NCI-H1436 (cell line): ENCODE results near the gene TTYH1.

Source experiments
- DNase-seq: peaks from one replicate; lab custom pipeline; 2025; lab: John Stamatoyannopoulos, UW

TTYH1 gene

GRCh38 chr19:54424201-54424600 is 8.9 kb downstream of the TTYH1 start:
- DNase-seq: no peak

DNA sequence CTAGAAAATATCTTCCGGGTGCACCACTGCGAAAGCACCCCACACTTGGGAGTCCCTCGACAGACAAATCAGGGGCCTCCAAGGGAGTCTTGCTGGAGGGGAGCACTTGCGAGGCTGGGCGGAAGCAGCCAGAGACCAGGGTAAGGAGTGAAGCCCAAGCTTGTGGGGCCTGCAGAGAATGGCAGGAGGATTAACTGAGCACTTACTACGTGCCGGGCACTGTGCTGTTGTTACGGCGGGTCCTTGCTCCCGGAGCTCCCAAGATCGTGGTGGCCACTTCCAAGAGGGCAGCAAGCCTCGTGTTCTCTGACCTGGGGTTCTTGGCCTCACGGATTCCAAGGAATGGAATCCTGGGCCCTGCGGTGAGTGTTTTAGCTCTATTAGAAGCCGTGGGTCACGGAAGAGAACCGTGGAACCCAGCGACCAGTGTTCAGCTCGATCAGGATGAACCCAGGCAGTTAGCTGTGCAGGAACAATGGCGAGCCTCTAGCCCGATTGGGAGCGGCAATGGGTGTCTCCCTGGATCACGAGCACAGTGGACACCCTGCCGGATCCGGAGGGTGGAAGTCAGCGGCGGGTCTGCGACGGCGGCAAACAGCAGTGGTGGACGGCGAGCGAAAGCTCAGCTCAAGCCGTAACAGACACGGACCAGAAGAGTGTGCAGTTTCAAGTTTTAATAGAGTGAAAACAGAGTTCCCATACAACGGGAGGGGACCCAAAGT is 9.6 kb downstream of the TTYH1 start:
- DNase-seq: no peak

DNA sequence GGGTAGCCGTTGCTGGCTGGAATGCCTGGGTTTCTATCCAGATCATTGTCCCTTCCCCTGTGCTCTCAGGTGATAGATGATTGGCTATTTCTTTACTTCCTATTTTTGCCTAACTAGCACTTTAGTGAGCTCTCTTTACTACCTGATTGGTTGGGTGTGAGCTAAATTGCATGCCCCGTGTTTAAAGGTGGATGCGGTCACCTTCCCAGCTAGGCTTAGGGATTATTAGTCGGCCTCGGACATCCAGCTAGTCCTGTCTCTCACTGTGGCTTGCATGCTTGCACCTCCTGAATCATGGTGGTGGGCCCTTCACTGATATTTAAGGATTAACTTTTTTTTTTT is 10.1 kb downstream of the TTYH1 start:
- DNase-seq: no peak

GRCh38 chr19:54426291-54426931 is 11.1 kb downstream of the TTYH1 start:
- no peak for DNase-seq

GRCh38 chr19:54427586-54427985 is 12.3 kb downstream of the TTYH1 start:
- no peak for DNase-seq

- no peak for DNase-seq
Observed at GRCh38 chr19:54428323-54429175, 13.3 kb downstream of the TTYH1 start.

- no peak for DNase-seq
Observed at GRCh38 chr19:54429176-54429495, 13.9 kb downstream of the TTYH1 start.

DNA sequence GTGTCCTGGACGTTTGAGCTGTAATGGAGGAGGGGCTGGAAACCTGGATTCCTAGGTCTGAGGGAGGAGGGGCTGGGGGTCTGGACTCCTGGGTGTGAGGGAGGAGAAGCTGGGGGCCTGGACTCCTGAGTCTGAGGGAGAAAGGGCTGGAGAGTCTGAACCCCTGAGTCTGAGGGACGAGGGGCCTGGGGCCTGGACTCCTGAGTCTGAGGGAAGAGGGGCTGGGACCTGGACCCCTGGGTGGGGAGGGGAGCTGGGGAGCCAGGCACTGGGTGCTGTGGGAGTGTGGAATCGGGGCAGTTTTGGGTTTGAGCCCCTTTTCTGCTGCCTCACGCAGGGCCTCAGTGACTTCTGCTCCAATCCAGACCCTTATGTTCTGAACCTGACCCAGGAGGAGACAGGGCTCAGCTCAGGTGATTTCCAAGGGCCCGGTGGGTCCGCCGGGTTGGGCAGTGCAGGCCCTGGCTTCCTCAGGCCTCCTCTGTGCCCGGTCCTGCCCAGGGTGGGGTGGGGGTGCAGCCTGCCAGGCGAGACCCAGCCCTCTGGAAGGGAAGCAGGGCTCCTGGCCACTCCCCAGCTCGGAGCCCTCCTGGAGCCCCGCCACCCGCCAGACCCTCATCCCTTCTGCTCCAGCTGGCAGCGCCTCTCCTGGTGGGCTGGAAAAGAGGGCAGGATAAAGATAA is 14.4 kb downstream of the TTYH1 start:
- no peak for DNase-seq

DNA sequence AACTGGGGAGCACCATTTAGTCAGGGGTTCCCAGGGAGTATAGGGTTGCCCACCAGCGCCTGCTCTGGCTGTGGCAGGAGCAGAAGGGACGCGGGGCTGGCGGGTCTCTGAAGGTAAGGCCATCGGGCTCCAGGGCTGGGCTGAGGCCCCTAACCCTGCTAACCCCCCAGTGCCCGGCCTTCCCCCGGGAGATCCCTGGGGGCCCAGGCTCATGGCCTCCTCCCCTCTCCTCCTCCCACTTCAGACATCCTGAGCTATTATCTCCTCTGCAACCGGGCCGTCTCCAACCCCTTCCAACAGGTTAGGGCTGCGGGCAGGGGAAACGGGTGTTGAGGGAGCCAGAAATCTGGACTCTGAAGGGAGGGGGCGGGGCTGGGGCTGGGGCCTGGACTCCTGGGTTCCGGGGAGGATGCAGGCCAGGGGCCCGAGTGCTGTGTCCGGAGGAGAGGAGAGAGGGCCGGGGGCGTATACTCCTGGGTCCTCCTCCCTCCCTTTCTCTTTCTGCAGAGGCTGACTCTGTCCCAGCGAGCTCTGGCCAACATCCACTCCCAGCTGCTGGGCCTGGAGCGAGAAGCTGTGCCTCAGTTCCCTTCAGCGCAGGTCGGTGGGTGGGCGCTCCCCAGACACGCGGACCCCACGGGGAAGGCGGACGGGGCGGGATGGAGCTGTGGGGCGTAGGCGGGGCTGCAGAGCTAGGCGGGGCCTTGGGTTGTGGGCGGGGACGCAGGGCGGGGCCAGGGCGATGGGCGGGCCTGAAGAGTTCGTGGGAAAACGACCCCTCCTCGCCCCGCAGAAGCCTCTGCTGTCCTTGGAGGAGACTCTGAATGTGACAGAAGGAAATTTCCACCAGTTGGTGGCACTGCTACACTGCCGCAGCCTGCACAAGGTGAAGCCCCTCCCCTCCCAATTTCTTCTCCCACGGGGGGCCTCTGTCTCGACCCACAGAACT is 15.3 kb downstream of the TTYH1 start:
- DNase-seq: peak; percentile 26

DNA sequence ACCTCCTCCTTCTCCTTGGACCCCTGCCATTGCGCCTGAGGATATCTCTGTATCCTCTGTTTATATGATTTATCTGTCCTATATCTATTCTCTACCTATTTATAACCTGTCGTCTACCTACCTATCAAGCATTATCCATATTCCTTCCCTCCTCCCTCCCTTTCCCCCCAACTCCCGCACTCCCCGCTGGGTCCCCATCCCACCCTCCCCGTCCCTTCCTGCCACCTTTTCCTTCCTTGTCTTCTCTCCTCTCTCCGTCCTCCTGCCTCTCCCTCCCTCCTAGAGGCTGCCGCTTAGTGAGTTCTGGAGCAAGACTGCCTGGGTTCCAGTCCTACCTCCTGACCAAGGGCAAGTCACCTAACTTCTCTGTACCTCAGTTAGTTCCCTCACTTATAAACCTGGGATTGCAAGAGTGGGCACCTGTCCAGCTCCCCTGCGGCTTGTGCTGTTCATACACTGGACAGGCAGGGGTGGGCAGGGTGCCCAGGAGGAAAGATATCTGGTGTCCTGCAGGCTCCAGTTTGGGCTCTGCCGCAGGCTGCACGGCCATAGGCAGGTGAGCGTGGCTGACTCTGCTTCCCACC is 16.1 kb downstream of the TTYH1 start:
- no peak for DNase-seq

DNA sequence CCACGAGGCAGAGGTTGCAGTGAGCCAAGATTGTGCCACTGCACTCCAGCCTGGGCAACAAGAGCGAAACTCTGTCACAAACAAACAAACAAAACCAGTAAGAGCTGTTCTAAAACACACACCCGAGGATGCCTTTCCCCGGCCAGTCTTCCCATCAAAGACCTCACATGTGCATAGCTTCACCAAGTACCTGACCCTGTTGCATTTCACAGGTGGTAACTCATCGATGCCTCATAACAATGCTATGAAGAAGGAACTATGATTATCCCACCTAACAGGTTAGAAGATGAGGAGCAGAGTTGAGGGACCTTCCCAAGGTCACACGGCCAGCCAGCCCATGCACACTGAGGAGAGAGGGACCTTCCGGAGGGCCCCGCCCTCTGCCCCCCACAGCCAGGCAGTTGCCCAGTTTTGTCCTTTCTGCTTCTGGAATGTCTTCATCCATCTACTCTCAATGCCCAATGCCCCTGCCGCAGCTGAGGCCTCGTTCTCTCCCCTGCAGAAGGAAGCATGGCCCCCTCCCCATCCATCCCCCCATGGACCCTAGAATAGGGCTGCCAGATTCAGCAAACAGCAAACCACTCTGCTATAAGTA is 17.0 kb downstream of the TTYH1 start:
- DNase-seq: no peak

GRCh38 chr19:54433697-54434096 is 18.4 kb downstream of the TTYH1 start:
- no peak for DNase-seq

- DNase-seq: peak; percentile 57
Observed at GRCh38 chr19:54434112-54434872, 19.0 kb downstream of the TTYH1 start.

DNA sequence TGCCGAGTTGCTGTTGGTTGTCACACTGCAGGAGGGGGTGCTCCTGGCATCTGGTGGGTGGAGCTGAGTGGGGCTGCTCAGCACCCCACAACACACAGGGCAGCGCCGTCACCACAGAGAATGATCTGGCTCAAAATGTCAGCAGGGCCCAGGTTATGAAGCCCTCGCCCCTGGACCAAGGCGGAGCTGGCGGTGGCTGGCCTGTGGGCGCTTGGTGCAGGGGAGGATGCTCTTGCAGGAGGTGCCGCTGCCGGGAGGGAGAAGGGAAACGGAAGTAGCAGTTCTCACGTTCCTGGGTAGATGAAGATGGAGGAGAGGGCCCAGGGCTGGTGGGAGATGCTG is 19.6 kb downstream of the TTYH1 start:
- DNase-seq: no peak

DNA sequence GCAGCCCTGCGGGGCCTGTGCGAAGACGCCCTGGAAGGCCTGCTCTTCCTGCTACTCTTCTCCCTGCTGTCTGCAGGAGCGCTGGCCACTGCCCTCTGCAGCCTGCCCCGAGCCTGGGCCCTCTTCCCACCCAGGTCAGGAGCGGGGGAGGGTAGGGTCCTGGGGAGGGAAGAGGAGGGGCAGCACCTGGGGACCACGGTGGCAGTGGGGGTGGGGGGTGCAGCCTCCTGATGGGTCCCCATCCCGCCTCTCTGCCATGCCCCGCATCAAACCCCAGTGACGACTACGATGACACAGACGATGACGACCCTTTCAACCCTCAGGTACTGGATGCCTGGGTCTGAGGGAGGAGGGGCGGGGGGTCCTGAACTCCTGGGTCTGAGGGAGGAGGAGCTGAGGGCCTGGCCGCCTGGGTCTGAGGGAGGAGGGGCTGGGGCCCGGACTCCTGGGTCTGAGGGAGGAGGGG is 20.3 kb downstream of the TTYH1 start:
- no peak for DNase-seq

DNA sequence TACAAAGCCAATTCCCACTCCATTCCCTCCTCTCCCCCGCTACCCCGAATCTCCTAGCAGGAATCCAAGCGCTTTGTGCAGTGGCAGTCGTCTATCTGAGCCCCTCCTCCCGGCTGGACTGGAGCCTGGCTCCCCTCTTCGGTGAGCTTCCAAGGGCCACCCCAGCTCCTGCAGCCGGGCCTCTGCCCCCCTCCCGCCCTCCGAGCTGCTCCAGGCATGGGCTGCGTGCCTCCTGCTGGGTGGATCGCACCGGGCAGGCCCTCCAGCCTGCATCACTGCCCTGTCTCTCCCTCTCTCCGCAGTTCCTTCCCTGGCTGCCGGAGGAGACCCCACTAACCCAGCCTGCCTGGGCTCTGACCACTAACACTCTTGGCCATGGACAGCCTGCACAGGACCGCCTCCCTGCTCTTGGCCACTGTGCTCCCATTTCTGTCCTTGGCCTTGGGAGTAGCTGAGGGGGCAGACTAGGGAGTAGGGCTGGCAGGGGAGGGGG is 20.8 kb downstream of the TTYH1 start:
- no peak for DNase-seq

DNA sequence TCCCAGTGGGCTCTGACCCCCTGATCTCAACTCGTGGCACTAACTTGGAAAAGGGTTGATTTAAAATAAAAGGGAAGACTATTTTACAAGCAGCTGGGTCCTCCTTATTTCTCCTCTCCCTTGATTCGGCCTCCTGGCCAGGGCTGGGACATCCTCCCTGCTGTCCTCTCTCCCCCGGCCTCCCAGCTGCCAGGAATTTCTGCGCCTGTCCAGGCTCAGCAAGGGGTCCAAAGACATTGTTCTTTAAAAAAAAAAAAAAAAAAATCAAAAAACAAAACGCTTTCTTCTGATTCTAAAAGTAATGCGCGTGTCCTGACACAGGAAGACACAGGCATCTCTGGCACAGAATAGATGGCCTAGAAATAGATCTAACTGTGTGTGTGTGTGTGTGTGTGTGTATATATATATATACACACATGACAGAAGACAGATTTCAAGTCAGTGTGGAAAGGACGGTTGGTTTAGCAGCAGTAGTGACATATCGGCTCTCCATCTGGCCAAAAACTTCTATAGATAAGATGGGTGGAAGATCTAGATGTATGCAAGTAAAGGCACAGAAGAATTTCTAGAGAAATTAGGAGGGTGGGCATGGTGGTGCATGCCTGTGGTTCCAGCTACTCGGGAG is 21.5 kb downstream of the TTYH1 start:
- no peak for DNase-seq

DNA sequence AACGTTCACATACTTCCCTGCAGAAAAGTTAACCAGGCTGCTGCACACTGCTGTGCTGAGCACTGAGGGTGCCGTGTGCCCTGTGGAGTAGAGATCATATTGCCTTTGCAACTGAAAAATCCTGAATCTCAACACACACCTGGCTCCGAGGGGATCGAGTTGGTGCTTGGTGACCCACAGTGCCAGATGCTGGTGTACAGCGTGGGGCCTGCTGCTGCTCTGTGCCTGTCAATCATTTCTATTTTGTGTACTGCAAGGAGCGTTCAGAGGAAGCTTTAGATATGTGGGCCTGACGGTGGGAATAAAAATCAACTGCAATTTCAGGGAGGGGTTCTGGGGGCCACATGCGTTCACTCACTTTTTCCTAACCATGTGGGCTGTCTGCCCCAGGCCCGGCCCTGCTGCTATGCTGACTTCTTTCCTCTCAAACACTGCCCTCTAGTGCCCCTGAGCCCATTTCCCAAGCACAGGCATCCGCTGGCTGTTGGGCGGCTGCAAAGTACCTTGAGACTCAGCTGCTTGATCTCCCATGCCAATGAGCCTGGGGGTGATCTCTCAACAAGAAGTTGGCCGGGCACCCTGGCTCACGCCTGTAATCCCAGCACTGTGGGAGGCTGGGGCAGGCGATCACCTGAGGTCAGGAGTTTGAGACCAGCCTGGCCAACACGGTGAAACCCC is 24.0 kb downstream of the TTYH1 start:
- no peak for DNase-seq

DNA sequence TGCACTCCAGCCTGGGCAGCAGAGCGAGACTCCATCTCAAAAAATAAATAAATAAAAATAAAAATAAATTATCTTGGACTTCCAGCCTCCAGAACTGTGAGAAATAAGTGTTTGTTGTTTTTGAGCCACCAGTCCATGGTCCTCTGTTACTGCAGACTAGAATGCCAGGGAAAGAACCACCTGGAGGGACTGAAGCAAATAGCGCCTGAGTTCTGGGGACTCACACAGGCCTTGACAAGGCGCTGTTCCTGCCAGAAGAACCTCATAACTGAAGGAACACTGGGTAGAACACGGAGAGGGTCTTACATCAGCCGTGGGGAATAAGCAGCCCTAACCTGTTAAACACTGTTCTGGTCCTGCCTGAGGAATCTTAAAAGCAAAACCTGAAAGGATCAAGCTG is 25.4 kb downstream of the TTYH1 start:
- DNase-seq: no peak
